ENCODE data around the gene TLR2.

- no peak for TF ChIP-seq CTCF (IDR thresholded peaks at IDR 0.05)
- no peak for TF ChIP-seq EZH2 (IDR thresholded peaks at IDR 0.05)
These were observed 46.1 kb upstream of the TLR2 start for GRCh38 chr4:153638011-153638410.
